ENCODE data around the gene AGFG2. TPM values are rescaled to one million over a fixed set of nuclear protein-coding genes. Genes with fewer than 3 reads are reported as not detected.

AGFG2 gene
- total RNA-seq (100 to 1,000 TPM in 1 of 5 donors, 10 to 100 TPM in 3, 1 to 10 TPM in 1; 8.4 to 154 (median 16.4) TPM), polyA plus RNA-seq (10 to 100 TPM in 2 of 3 donors, 1 to 10 TPM in 1; 7.9 to 11.0 (median 10.2) TPM)
- long read RNA-seq, donor 1: 0 reads
- long read RNA-seq, donor 2, full-length matches to known transcripts: 2 of 2 reads
- long read RNA-seq, donor 2, partial matches to known transcripts: 0 of 2 reads
- long read RNA-seq, donor 2, other reads (novel, unspliced or antisense): 0 of 2 reads
- long read RNA-seq, donor 3, full-length matches to known transcripts: 1 of 1 reads
- long read RNA-seq, donor 3, partial matches to known transcripts: 0 of 1 reads
- long read RNA-seq, donor 3, other reads (novel, unspliced or antisense): 0 of 1 reads
- long read RNA-seq, donor 4: 0 reads
- long read RNA-seq, donor 5: 0 reads
- long read RNA-seq, donor 6, full-length matches to known transcripts: 3 of 13 reads
- long read RNA-seq, donor 6, partial matches to known transcripts: 10 of 13 reads
- long read RNA-seq, donor 6, other reads (novel, unspliced or antisense): 0 of 13 reads
- long read RNA-seq, donor 7: 0 reads
- long read RNA-seq, donor 8, full-length matches to known transcripts: 1 of 1 reads
- long read RNA-seq, donor 8, partial matches to known transcripts: 0 of 1 reads
- long read RNA-seq, donor 8, other reads (novel, unspliced or antisense): 0 of 1 reads
- long read RNA-seq, donor 9: 0 reads
- long read RNA-seq, donor 10, full-length matches to known transcripts: 1 of 1 reads
- long read RNA-seq, donor 10, partial matches to known transcripts: 0 of 1 reads
- long read RNA-seq, donor 10, other reads (novel, unspliced or antisense): 0 of 1 reads

DNA sequence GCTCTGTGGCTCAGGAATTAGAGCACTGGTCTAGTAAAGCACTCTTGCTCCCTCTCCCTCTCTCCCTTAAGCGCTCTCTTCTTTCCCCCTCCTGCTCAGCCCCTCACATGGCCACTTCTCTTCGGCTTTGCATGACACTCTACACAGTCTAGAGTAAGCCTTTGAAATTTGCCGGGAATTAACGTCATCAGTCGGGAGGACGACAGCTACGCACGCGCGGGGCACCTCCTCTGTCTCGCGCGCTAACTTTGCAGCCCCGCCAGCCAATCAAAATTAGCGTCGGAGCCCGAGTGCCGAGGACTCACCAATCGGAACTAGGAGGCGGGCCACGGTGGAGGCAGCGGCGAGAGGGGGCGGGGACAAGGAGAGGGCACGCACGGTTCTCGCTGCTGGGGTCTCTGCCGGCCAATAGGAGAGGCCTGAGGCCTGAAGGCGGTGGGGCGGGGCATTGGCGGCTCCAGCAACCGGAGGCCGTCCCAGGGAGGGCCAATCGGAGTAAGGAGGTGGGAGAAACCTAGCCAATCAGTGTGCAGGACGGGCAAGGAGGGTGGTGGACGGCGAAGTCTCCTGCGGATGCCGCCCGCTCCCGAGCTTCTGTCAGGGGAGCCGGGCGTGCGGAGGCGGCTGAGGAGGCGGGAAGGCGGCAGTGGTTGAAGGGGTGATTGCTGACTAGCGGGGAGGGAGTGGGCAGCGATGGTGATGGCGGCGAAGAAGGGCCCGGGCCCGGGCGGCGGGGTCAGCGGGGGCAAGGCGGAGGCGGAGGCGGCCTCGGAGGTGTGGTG lies at the start of gene AGFG2:
AGFG2 (plus strand) TSS at position 550 of the 782 bp plus-strand sequence; CDS start at position 694, 144 bp downstream.
- Histone ChIP-seq H3K9me3 (no peaks in the 10 kb centered on the region), H3K4me1 (peaks cover 36 to 52% (median 51%) of the 10 kb centered on the region in 4 donors), H3K27ac (peak within 1 kb of the TSS; percentile 87 to 93 (median 92)), H3K4me3 (peak within 1 kb of the TSS; percentile 91 to 97 (median 92)), H3K36me3 (no peaks in the 10 kb centered on the region), H3K27me3 (no peaks in the 10 kb centered on the region)
- DNase-seq: peak; percentile 100
- 0 to 1% (median 0%) methylated on average over 41 to 60 of the region's 60 CpGs for WGBS, 5 donors
- TF ChIP-seq CTCF (IDR thresholded peaks at IDR 0.05): no peak
- TF ChIP-seq POLR2AphosphoS5 (IDR thresholded peaks at IDR 0.05): peak; percentile 71 to 94 (median 86)
- no peak for TF ChIP-seq EP300 (IDR thresholded peaks at IDR 0.05)
- TF ChIP-seq POLR2A (IDR thresholded peaks at IDR 0.05): peak in 2 of 4 donors; percentile 68 to 85
- intact Hi-C loops (cut with DNase I; ENCODE audit: low total_unique reads): no loop called here

DNA sequence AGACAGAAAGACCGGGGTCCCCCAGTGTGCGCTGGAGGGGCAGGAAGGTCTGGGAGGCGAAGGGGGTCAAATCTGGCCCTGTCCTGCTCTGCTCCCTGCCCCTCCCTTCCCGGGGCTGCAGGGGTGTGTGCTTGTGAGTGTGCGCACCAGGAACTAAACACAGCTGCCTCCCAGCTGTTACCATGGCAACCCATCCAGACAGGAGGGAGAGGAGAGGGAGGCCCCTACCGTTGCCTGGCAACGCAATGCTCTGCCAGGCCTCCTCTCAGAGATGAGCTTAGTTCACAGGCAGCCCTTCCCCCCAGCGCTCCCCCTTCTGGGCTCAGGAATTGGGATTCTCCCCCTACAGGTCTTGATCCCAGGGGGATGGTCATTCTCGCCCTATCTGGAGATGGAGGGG lies 49.2 kb upstream of the AGFG2 start:
- Histone ChIP-seq H3K27ac (no peak overlapping the region), H3K9me3 (no peaks in the 10 kb centered on the region), H3K4me3 (no peak overlapping the region), H3K4me1 (peaks cover 11 to 18% (median 15%) of the 10 kb centered on the region in 4 donors), H3K27me3 (peaks cover 0 to 14% (median 8%) of the 10 kb centered on the region in 3 donors), H3K36me3 (no peaks in the 10 kb centered on the region)
- DNase-seq: peak; percentile 38 to 97
- 27 to 42% (median 33%) methylated on average over 6 to 9 of the region's 9 CpGs for WGBS, 5 donors
- TF ChIP-seq EP300 (IDR thresholded peaks at IDR 0.05) (no peak), POLR2AphosphoS5 (IDR thresholded peaks at IDR 0.05) (no peak), POLR2A (IDR thresholded peaks at IDR 0.05) (no peak), CTCF (IDR thresholded peaks at IDR 0.05) (no peak)
- intact Hi-C loops (cut with DNase I; ENCODE audit: low total_unique reads): no loop called here

DNA sequence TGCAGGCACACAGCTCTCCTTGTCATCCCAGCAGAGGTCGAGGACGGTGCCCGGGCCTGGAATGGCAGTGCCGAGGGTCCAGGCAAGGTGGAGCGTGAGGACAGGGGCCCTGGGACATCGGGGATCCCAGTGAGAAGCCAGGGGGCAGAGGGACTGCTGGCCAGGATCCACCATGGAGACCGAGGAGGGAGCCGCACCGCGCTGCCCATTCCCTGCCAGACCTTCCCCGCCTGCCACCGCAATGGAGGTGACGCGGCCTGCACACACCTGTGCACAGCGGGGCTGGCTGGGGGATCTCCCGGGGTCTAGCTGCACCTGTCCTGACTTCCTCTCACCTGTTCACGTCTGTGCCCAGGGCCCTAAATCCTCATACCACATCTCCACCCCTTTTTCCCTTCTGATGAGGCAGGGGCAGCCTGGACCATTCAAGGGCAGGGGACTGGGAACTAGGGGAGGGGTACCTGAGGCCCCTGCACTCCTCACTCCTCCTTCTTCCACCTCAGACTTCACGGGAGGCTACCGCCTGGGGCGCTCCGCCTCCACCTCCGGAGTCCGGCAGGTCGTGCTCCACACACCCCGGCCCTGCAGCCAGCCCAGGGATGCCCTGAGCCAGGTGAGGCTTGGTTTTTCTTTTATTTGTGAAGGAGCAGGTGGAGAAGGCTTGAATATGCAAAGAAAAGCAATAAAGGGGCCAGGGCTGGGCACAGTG lies 48.4 kb upstream of the AGFG2 start:
- Histone ChIP-seq H3K4me3 (no peak overlapping the region), H3K4me1 (peaks cover 11 to 18% (median 14%) of the 10 kb centered on the region in 4 donors), H3K9me3 (no peaks in the 10 kb centered on the region), H3K36me3 (no peaks in the 10 kb centered on the region), H3K27ac (no peak overlapping the region), H3K27me3 (peaks cover 0 to 14% (median 8%) of the 10 kb centered on the region in 3 donors)
- TF ChIP-seq CTCF (IDR thresholded peaks at IDR 0.05) (no peak), POLR2A (IDR thresholded peaks at IDR 0.05) (no peak), POLR2AphosphoS5 (IDR thresholded peaks at IDR 0.05) (no peak), EP300 (IDR thresholded peaks at IDR 0.05) (no peak)
- intact Hi-C loops (cut with DNase I; ENCODE audit: low total_unique reads): no loop called here
- no peak for DNase-seq
- 82 to 86% (median 86%) methylated on average over 24 to 25 of the region's 25 CpGs for WGBS, 5 donors

All from stomach (tissue), 19 donors.